OCI-LY7 (cell line): ENCODE measurements around the gene PRDM10. TPM values are rescaled to one million over a fixed set of nuclear protein-coding genes. Genes with fewer than 3 reads are reported as not detected.
A peak's percentile ranks its signal among the peaks of the same experiment; 100 is the strongest.

Source experiments
- BruUV-seq: library from RNA; stranded (reverse); fragments of 400-500 nt; replicated peaks from 2 replicates; lab custom pipeline; 2021; lab: Mats Ljungman, UMichigan
- CTCF ChIA-PET: fragments of 300-600 bp; sonication (Branson Sonifier 250); formaldehyde crosslinking; loops from one replicate; lab custom pipeline; 2022; ENCODE audit warnings: antibody characterized with exemption; ENCODE audit not compliant: unreplicated experiment; lab: Charles Lee
- POLR2A ChIA-PET: fragments of 300-600 bp; sonication (Branson Sonifier 250); formaldehyde crosslinking; loops from one replicate; lab custom pipeline; 2022; ENCODE audit warnings: antibody characterized with exemption; lab: Charles Lee
- DNase-seq: peaks from one replicate; pipeline ENCODE4 v3.0.0-alpha.2; 2015; ENCODE audit warnings: low spot score
- H2AFZ ChIP-seq: fragments of 200-600 bp; sonication (generic), shearing (Covaris generic); 2 replicates; pipeline ENCODE4 v1.6.1; 2014; ENCODE audit warnings: mild to moderate bottlenecking, antibody characterized with exemption, low read length, moderate library complexity
- H3K27ac ChIP-seq: fragments of 200-600 bp; sonication (generic); 2 replicates; pipeline ENCODE4 v1.5.1; 2014; ENCODE audit warnings: mixed run types, low read depth, mild to moderate bottlenecking, moderate library complexity, low read length, inconsistent platforms; ENCODE audit not compliant: poor library complexity, severe bottlenecking
- H3K36me3 ChIP-seq: fragments of 200-600 bp; sonication (generic); 2 replicates; pipeline ENCODE4 v1.6.1; 2014; ENCODE audit warnings: mild to moderate bottlenecking, antibody characterized with exemption, low read length, moderate library complexity, mixed read lengths; ENCODE audit not compliant: insufficient read depth
- H3K4me1 ChIP-seq: fragments of 200-600 bp; sonication (generic); 2 replicates; pipeline ENCODE4 v1.5.1; 2014; ENCODE audit warnings: mild to moderate bottlenecking, low read length; ENCODE audit not compliant: insufficient read depth, poor library complexity, severe bottlenecking
- H3K4me2 ChIP-seq: fragments of 200-600 bp; sonication (generic); 2 replicates; pipeline ENCODE4 v1.6.1; 2014; ENCODE audit warnings: mild to moderate bottlenecking, low read length
- H3K4me3 ChIP-seq: fragments of 200-600 bp; sonication (generic); 2 replicates; pipeline ENCODE4 v1.5.1; 2014; ENCODE audit warnings: mild to moderate bottlenecking, low read depth, low read length; ENCODE audit not compliant: poor library complexity, severe bottlenecking
- H3K79me2 ChIP-seq: fragments of 200-600 bp; sonication (generic); 2 replicates; pipeline ENCODE4 v1.6.1; 2016; ENCODE audit warnings: low read depth, mild to moderate bottlenecking, low read length, moderate library complexity, mixed read lengths; ENCODE audit not compliant: insufficient read depth
- H3K9me2 ChIP-seq: fragments of 200-600 bp; sonication (generic); 2 replicates; pipeline ENCODE4 v1.6.1; 2016; ENCODE audit warnings: mild to moderate bottlenecking, low read length, mixed read lengths; ENCODE audit not compliant: insufficient read depth
- H3K9me3 ChIP-seq: fragments of 200-600 bp; sonication (generic); 2 replicates; pipeline ENCODE4 v1.6.1; 2014; ENCODE audit warnings: mild to moderate bottlenecking, mixed run types, low read length, mixed read lengths
- H4K20me1 ChIP-seq: fragments of 200-600 bp; sonication (generic); 2 replicates; pipeline ENCODE4 v1.6.1; 2014; ENCODE audit warnings: mild to moderate bottlenecking, antibody characterized with exemption, low read length, moderate library complexity, mixed read lengths; ENCODE audit not compliant: insufficient read depth
- EZH2phosphoT487 ChIP-seq: fragments of 200-600 bp; sonication (generic); IDR thresholded peaks from 2 replicates; pipeline ENCODE4 v1.6.1; 2018; ENCODE audit warnings: low read depth, borderline replicate concordance, mild to moderate bottlenecking, mixed run types, antibody characterized with exemption, low read length, moderate library complexity, mixed read lengths
- intact Hi-C: fragments of 100-400 bp; cut with micrococcal nuclease; formaldehyde crosslinking; loops from one replicate; pipeline ENCODE4 v1.10.0; 2022; ENCODE audit not compliant: unreplicated experiment
- total RNA-seq, 2 experiments: library from RNA; depleted of rRNA in 1 of 2; stranded (reverse); fragments of >200 nt in 1 of 2; shearing (Covaris generic) in 1 of 2; gene quantifications; 2 replicates each; pipeline ENCODE4 v1.2.3, GENCODE V29; 2014 to 2022
- TF ChIP-seq, protein P1 (sequence below): fragments of 200-600 bp; sonication (generic); conservative IDR thresholded peaks from 2 replicates; pipeline ENCODE4 v1.5.1; 2014; ENCODE audit warnings: mild to moderate bottlenecking, antibody characterized with exemption, low read length, moderate library complexity, mixed read lengths

PRDM10 gene
- total RNA-seq, 2 experiments from 2014 or later: 29.8 to 60.6 TPM

DNA sequence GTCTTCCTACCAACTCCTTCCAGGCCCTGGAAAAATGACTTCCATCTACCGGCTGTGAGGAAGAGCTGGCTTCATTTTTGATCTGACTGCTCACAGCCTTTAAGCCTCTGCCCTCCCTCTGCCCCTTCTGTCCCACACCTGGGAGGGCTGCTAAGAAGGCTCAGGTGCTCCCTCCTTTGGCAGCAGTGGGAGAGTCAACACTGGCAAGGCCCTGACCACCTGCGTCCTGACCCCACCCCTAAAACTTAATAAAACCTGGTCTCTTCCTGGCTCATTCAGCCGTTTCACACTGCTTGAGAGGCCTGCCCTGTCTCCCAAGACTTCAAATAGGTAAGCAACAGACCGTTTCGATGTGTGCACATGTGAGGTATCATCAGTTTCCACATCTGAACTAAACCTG, 55.2 kb downstream of the PRDM10 start:
- no peak overlapping the region; the same call in 1 of the 2 replicates for H2AFZ ChIP-seq
- peak; percentile 96 for DNase-seq
- peak overlapping the region; percentile 78 for H3K4me2 ChIP-seq
- TF ChIP-seq EZH2phosphoT487: no peak
- TF ChIP-seq, protein P1, sequence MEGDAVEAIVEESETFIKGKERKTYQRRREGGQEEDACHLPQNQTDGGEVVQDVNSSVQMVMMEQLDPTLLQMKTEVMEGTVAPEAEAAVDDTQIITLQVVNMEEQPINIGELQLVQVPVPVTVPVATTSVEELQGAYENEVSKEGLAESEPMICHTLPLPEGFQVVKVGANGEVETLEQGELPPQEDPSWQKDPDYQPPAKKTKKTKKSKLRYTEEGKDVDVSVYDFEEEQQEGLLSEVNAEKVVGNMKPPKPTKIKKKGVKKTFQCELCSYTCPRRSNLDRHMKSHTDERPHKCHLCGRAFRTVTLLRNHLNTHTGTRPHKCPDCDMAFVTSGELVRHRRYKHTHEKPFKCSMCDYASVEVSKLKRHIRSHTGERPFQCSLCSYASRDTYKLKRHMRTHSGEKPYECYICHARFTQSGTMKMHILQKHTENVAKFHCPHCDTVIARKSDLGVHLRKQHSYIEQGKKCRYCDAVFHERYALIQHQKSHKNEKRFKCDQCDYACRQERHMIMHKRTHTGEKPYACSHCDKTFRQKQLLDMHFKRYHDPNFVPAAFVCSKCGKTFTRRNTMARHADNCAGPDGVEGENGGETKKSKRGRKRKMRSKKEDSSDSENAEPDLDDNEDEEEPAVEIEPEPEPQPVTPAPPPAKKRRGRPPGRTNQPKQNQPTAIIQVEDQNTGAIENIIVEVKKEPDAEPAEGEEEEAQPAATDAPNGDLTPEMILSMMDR: peak; percentile 82
- H3K9me3 ChIP-seq: no peaks in the 10 kb centered on the region
- no TSS peak for BruUV-seq
- H3K4me3 ChIP-seq: peak overlapping the region; percentile 81
- ChIA-PET POLR2A (interaction anchor here (1.3 to 6.5 kb wide), 15 partner anchors 9 to 234 kb away, joined by 3 to 88 read pairs (median 12); partner anchors contain the start of genes PRDM10 and ST14), CTCF (interaction anchor here (0.6 to 2.2 kb wide), 6 partner anchors 11 to 184 kb away, joined by 3 to 21 read pairs (median 4); no protein-coding TSS in a partner anchor)
- H3K4me1 ChIP-seq: peaks cover 77% of the 10 kb centered on the region
- intact Hi-C loops: loop anchor here (1.0 to 5.0 kb wide), 7 partner anchors 24 to 235 kb away; partner anchors contain the start of gene APLP2
- H3K79me2 ChIP-seq: peaks cover 49% of the 10 kb centered on the region
- peaks cover 32% of the 10 kb centered on the region for H3K36me3 ChIP-seq
- no peaks in the 10 kb centered on the region for H4K20me1 ChIP-seq
- no peaks in the 10 kb centered on the region for H3K9me2 ChIP-seq
- H3K27ac ChIP-seq: peak overlapping the region; percentile 91

DNA sequence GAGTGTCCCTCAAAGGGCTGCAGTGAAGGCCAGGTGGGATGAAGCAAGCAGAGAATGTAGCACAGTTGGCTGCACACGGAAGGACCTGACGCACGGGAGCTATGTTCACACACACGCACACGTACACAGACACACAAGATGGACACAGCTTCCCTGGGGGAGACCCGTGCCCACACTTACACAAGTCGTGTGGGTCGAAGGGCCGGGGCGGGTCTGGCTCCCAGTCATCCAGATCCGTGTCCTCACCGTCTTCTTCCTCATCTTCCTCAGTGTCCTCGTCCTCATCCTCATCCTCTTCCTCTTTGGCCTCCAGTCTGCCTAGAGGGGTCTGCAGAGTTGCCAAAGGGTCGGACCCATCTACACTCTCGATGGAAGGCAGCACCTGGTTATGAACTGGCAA, 55.7 kb downstream of the PRDM10 start:
- no peaks in the 10 kb centered on the region for H3K9me2 ChIP-seq
- H3K36me3 ChIP-seq: peaks cover 37% of the 10 kb centered on the region
- TF ChIP-seq EZH2phosphoT487: no peak
- TF ChIP-seq, protein P1: no peak
- ChIA-PET CTCF (interaction anchor here (0.5 to 2.2 kb wide), 8 partner anchors 8 to 184 kb away, joined by 3 to 21 read pairs (median 5); no protein-coding TSS in a partner anchor), POLR2A (interaction anchor here (0.6 to 6.5 kb wide), 26 partner anchors 9 to 1229 kb away, joined by 3 to 88 read pairs (median 6); partner anchors contain the start of genes PRDM10 and ST14)
- BruUV-seq: TSS peak; percentile 61
- H3K79me2 ChIP-seq: peaks cover 54% of the 10 kb centered on the region
- intact Hi-C loops: loop anchor here (1.0 to 5.0 kb wide), 7 partner anchors 24 to 235 kb away; partner anchors contain the start of gene APLP2
- no peaks in the 10 kb centered on the region for H3K9me3 ChIP-seq
- DNase-seq: peak; percentile 50
- peak overlapping the region; percentile 78 for H3K4me2 ChIP-seq
- no peaks in the 10 kb centered on the region for H4K20me1 ChIP-seq
- H2AFZ ChIP-seq: no peak overlapping the region; the same call in 1 of the 2 replicates
- peaks cover 77% of the 10 kb centered on the region for H3K4me1 ChIP-seq
- peak overlapping the region; percentile 81 for H3K4me3 ChIP-seq
- peak overlapping the region; percentile 91 for H3K27ac ChIP-seq

DNA sequence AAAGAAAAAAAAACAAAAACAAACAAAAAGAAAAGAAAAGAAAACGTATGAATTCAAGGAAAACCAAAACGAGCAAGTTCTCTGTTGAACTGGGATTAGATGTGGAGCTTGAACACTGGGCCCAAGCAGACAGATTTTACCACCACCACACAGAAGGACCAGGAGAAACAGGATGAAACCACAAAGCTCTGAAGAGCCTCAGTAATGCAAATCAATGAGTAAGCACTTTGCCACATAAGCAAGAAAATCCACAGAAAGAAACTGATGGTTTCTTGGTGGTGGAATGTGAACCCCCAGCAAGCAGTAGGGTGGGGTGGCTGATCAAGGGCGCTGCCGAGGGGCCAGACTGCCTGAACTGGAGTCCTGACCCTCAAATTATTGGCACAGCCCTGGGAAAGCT, 56.4 kb downstream of the PRDM10 start:
- BruUV-seq: no TSS peak
- H3K27ac ChIP-seq: peak overlapping the region; percentile 91
- peak; percentile 60 for DNase-seq
- peak overlapping the region; percentile 81 for H3K4me3 ChIP-seq
- H4K20me1 ChIP-seq: no peaks in the 10 kb centered on the region
- ChIA-PET POLR2A (interaction anchor here (0.5 to 6.5 kb wide), 33 partner anchors 9 to 1471 kb away, joined by 3 to 88 read pairs (median 4); partner anchors contain the start of genes PRDM10 and ST14), CTCF (interaction anchor here (0.6 to 2.2 kb wide), 12 partner anchors 9 to 185 kb away, joined by 3 to 21 read pairs (median 4); no protein-coding TSS in a partner anchor)
- TF ChIP-seq, protein P1: no peak
- TF ChIP-seq EZH2phosphoT487: no peak
- H3K4me2 ChIP-seq: peak overlapping the region; percentile 78
- no peak overlapping the region for H2AFZ ChIP-seq
- peaks cover 77% of the 10 kb centered on the region for H3K4me1 ChIP-seq
- H3K9me2 ChIP-seq: no peaks in the 10 kb centered on the region
- peaks cover 44% of the 10 kb centered on the region for H3K36me3 ChIP-seq
- no peaks in the 10 kb centered on the region for H3K9me3 ChIP-seq
- intact Hi-C loops: loop anchor here (2.0 to 5.0 kb wide), 3 partner anchors 27 to 236 kb away; no protein-coding TSS in a partner anchor
- peaks cover 61% of the 10 kb centered on the region for H3K79me2 ChIP-seq
